ENCODE results near the gene MXI1.
"Not testable (repeated sequence)": the region's sequence is repeated elsewhere in the genome, so short reads cannot be mapped to it uniquely, and the experiment has no call there.

MXI1 gene

GRCh38 chr10:110313674-110314073 lies 106.3 kb downstream of the MXI1 start:
- no peak for DNase-seq (ENCODE audit: low spot score)

GRCh38 chr10:110317866-110318850 lies 110.8 kb downstream of the MXI1 start:
- DNase-seq (ENCODE audit: low spot score) = no peak

GRCh38 chr10:110321869-110322620 lies 114.6 kb downstream of the MXI1 start:
- no peak for DNase-seq (ENCODE audit: low spot score)

GRCh38 chr10:110323503-110323902 lies 116.1 kb downstream of the MXI1 start:
- no peak for DNase-seq (ENCODE audit: low spot score)

DNA sequence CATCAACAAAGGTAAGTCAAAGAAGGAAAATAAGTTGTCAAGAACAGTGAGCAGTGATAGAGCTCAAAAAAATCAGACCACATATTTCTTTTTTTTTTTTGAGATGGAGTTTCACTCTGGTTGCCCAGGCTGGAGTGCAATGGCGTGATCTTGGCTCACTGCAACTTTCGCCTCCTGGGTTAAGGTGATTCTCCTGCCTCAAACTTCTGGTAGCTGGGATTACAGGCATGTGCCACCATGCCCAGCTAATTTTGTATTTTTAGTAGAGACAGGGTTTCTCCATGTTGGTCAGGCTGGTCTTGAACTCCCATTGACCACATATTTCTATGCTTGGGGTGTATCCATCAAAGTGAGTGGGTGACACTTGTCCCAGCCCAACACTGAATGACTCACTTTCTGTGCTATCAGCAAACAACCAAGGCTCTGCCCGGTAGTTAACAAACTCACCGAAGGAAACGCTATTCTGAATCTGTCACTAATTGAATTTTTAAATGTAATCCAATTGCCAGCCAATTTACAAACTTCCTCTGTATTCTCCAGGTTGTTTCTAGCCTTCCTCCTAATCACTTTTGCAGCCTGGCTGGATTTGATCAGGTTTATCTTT lies 116.9 kb downstream of the MXI1 start:
- no peak for DNase-seq (ENCODE audit: low spot score)

DNA sequence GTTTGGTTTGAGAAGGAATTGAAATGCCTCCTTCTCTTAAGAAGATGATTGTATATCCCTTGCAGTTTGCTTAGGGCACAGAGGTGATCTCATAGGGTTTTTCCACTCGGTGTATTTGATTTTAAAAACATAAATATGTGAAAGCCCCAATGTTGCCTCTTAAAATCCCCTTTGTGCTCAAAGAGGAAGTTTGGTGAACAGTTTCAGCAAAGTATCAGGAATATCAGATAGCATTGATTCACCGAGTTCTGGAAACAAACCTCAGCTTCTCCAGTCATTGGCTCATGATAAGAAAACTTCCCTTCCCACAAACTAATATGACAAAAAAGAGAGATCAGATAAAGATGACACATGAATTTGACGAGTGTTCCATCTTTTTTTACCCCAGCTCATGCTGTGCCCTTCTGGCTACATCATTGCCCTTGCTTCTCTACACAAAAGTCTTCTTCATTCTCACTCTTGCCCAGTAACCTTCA lies 117.4 kb downstream of the MXI1 start:
- DNase-seq (ENCODE audit: low spot score) = no peak

- DNase-seq (ENCODE audit: low spot score) = no peak
These were observed 119.1 kb downstream of the MXI1 start for GRCh38 chr10:110326351-110327032.

DNA sequence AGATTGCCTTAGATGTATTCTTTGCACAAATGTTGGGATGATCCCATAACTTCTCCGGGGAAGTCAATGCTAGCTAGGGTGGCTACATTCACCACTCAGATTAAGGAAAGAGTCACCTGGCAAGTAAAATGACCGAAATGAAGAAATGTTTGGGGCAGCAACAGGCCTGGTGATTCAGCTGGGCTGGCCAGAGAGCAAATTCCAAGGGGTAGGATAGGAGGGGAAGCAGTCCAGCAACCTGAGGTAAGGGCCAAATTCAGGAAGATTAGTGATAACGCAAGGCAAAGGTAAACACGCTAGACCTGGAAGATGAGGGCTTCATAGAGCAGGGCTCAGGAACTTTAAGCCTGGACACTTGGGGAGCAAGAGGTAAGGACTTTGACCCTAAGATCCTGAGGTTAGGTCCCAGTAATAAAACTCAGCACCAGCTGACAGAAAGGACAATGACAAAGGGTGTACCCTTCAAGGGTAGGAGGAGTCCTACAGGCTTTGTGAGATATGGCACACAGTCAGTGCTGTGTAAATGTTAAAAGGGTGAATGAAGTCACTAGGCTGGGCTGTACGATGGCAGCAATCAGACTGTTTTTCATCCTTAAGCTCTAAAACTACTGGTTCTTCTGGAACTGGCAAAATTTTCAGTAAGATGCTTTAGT lies 120.0 kb downstream of the MXI1 start:
- no peak for DNase-seq (ENCODE audit: low spot score)

- no peak for DNase-seq (ENCODE audit: low spot score)
These were observed 123.3 kb downstream of the MXI1 start for GRCh38 chr10:110330675-110331074.

DNA sequence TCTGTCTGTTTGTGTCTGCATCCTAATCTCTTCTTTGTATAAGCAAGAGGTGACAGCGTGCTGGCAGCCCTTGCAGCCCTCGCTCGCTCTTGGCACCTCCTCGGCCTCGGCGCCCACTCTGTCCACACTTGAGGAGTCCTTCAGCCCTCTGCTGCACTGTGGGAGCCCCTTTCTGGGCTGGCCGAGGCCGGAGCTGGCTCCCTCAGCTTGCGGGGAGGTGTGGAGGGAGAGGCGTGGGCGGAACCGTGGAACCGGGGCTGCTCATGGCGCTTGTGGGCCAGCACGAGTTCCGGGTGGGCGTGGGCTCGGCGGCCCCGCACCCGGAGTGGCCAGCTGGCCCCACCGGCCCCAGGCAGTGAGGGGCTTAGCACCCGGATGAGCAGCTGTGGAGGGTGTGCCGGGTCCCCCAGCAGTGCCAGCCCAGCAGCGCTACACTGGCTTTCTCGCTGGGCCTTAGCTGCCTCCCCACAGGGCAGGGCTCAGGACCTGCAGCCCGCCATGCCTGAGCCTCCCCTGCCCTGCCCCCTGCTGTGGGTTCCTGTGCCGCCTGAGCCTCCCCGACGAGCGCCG lies 123.9 kb downstream of the MXI1 start:
- DNase-seq (ENCODE audit: low spot score) = not testable (repeated sequence)

- no peak for DNase-seq (ENCODE audit: low spot score)
These were observed 126.8 kb downstream of the MXI1 start for GRCh38 chr10:110334061-110334656.

DNA sequence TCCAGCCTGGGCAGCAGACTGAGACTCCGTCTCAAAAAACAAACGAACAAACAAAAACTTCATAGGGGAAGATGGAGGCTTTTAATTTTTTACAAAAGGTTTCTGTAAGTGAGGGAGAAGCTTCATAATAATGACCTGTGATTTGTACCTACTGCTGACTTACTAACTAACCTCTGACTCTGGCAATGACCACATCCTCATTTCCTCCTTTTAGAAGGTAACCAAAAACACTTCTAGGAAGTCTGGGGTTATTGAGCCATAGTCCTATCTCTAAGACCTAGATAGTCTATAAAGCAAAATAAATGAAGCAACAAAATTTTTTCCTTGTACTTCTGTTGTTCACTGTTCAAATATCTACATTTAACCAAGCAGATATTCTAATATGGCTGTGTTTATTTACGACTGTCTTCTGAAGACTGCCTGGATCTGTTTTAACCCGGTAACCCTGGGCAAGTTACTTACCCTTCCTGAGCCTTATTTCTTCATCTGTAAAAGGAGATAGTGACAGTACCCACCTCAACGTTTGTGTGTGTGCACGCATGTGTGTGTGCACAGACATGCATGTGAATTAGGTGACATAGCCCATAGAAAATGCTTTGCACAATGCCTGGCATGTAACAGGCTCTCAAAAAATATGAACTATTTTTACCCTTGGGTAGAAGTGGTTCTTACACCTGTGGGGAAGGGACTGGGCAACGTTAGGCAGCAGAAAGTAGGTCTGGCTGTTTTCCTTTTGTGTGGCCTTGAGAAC lies 128.1 kb downstream of the MXI1 start:
- no peak for DNase-seq (ENCODE audit: low spot score)

GRCh38 chr10:110336111-110336721 lies 128.8 kb downstream of the MXI1 start:
- DNase-seq (ENCODE audit: low spot score) = no peak
